Activated CD8-positive, alpha-beta T cell treated with anti-CD3 and anti-CD28 coated beads for 36 hours (primary cell): Measurements from ENCODE around the gene NTSR1. TPM values are rescaled to one million over a fixed set of nuclear protein-coding genes. Genes with fewer than 3 reads are reported as not detected.

Source experiments
- ATAC-seq: fragments of 200-7000 bp; cut with Tn5 transposase; one replicate; pipeline ENCODE4 v1.10.0; 2021; ENCODE audit warnings: mild to moderate bottlenecking, moderate library complexity
- CTCF ChIA-PET: fragments of 350-600 bp; sonication (Branson Sonifier 250); formaldehyde crosslinking; loops from one replicate; lab custom pipeline; 2021; ENCODE audit warnings: antibody characterized with exemption; lab: Charles Lee
- POLR2A ChIA-PET: fragments of 350-600 bp; sonication (Branson Sonifier 250); formaldehyde crosslinking; loops from one replicate; lab custom pipeline; 2021; ENCODE audit warnings: antibody characterized with exemption; lab: Charles Lee
- DNase-seq: peaks from one replicate; pipeline ENCODE4 v3.0.0-alpha.2; 2020
- H3K27ac Mint-ChIP-seq: one replicate; pipeline ENCODE4 v1.8.0; 2021; ENCODE audit warnings: mild to moderate bottlenecking, mixed read lengths
- H3K27me3 Mint-ChIP-seq: one replicate; pipeline ENCODE4 v1.8.0; 2021; ENCODE audit warnings: mixed read lengths
- H3K36me3 Mint-ChIP-seq: one replicate; pipeline ENCODE4 v1.8.0; 2021; ENCODE audit warnings: low read depth, mixed read lengths
- H3K4me1 Mint-ChIP-seq: one replicate; pipeline ENCODE4 v1.8.0; 2021; ENCODE audit warnings: low read depth, mixed read lengths
- H3K4me3 Mint-ChIP-seq: one replicate; pipeline ENCODE4 v1.8.0; 2021; ENCODE audit warnings: mild to moderate bottlenecking, moderate library complexity, mixed read lengths
- H3K9me3 Mint-ChIP-seq: one replicate; pipeline ENCODE4 v1.8.0; 2021; ENCODE audit warnings: mixed read lengths
- intact Hi-C: fragments of 100-400 bp; cut with micrococcal nuclease; formaldehyde crosslinking; loops from one replicate; pipeline ENCODE4 v1.10.0; 2022
- total RNA-seq, 2 experiments: library from RNA; stranded (reverse); gene quantifications; one replicate each; pipeline ENCODE4 v1.2.3, GENCODE V29; 2021
- TF ChIP-seq, protein P1 (sequence below): fragments of 200-600 bp; IDR thresholded peaks from one replicate; pipeline ENCODE4 v1.8.0; 2022; ENCODE audit warnings: antibody characterized with exemption, mild to moderate bottlenecking

Gene NTSR1
- total RNA-seq, 2 experiments from 2014 or later: not detected

GRCh38 chr20:62693524-62693922 lies 15.1 kb upstream of the NTSR1 start:
- H3K27ac Mint-ChIP-seq: no peak overlapping the region
- peaks cover 2% of the 10 kb centered on the region for H3K27me3 Mint-ChIP-seq
- intact Hi-C loops: no loop called here
- ChIA-PET CTCF (interaction anchor here (1.8 kb wide), 2 partner anchors 98 to 115 kb away, joined by 4 to 8 read pairs; no protein-coding TSS in a partner anchor), POLR2A (no interaction called here)
- H3K4me1 Mint-ChIP-seq: peaks cover 5% of the 10 kb centered on the region
- ATAC-seq: no peak
- DNase-seq: no peak
- no peak overlapping the region for H3K4me3 Mint-ChIP-seq
- no peaks in the 10 kb centered on the region for H3K36me3 Mint-ChIP-seq
- H3K9me3 Mint-ChIP-seq: no peaks in the 10 kb centered on the region
- TF ChIP-seq, protein P1, sequence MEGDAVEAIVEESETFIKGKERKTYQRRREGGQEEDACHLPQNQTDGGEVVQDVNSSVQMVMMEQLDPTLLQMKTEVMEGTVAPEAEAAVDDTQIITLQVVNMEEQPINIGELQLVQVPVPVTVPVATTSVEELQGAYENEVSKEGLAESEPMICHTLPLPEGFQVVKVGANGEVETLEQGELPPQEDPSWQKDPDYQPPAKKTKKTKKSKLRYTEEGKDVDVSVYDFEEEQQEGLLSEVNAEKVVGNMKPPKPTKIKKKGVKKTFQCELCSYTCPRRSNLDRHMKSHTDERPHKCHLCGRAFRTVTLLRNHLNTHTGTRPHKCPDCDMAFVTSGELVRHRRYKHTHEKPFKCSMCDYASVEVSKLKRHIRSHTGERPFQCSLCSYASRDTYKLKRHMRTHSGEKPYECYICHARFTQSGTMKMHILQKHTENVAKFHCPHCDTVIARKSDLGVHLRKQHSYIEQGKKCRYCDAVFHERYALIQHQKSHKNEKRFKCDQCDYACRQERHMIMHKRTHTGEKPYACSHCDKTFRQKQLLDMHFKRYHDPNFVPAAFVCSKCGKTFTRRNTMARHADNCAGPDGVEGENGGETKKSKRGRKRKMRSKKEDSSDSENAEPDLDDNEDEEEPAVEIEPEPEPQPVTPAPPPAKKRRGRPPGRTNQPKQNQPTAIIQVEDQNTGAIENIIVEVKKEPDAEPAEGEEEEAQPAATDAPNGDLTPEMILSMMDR: no peak

GRCh38 chr20:62694106-62694505 lies 14.5 kb upstream of the NTSR1 start:
- peaks cover 5% of the 10 kb centered on the region for H3K4me1 Mint-ChIP-seq
- TF ChIP-seq, protein P1: no peak
- no peak overlapping the region for H3K27ac Mint-ChIP-seq
- POLR2A ChIA-PET: interaction anchor here (0.8 to 1.1 kb wide), 3 partner anchors 14 to 60 kb away, joined by 3 read pairs; no protein-coding TSS in a partner anchor
- H3K9me3 Mint-ChIP-seq: no peaks in the 10 kb centered on the region
- ATAC-seq: no peak
- H3K36me3 Mint-ChIP-seq: no peaks in the 10 kb centered on the region
- CTCF ChIA-PET: interaction anchor here (1.8 kb wide), 2 partner anchors 97 to 114 kb away, joined by 4 to 8 read pairs; no protein-coding TSS in a partner anchor
- H3K27me3 Mint-ChIP-seq: peaks cover 2% of the 10 kb centered on the region
- no peak overlapping the region for H3K4me3 Mint-ChIP-seq
- no peak for DNase-seq
- intact Hi-C loops: no loop called here

- Mint-ChIP-seq H3K27ac (no peak overlapping the region), H3K36me3 (no peaks in the 10 kb centered on the region), H3K27me3 (peaks cover 2% of the 10 kb centered on the region), H3K9me3 (no peaks in the 10 kb centered on the region), H3K4me1 (peaks cover 5% of the 10 kb centered on the region), H3K4me3 (no peak overlapping the region)
- intact Hi-C loops: no loop called here
- DNase-seq (no peak), ATAC-seq (no peak)
- CTCF ChIA-PET: interaction anchor here (1.8 kb wide), 2 partner anchors 97 to 114 kb away, joined by 4 to 8 read pairs; no protein-coding TSS in a partner anchor
- POLR2A ChIA-PET: interaction anchor here (0.6 to 1.1 kb wide), 4 partner anchors 15 to 59 kb away, joined by 3 read pairs; no protein-coding TSS in a partner anchor
- TF ChIP-seq, protein P1: no peak
Measured at GRCh38 chr20:62694868-62695267, 13.8 kb upstream of the NTSR1 start.

DNA sequence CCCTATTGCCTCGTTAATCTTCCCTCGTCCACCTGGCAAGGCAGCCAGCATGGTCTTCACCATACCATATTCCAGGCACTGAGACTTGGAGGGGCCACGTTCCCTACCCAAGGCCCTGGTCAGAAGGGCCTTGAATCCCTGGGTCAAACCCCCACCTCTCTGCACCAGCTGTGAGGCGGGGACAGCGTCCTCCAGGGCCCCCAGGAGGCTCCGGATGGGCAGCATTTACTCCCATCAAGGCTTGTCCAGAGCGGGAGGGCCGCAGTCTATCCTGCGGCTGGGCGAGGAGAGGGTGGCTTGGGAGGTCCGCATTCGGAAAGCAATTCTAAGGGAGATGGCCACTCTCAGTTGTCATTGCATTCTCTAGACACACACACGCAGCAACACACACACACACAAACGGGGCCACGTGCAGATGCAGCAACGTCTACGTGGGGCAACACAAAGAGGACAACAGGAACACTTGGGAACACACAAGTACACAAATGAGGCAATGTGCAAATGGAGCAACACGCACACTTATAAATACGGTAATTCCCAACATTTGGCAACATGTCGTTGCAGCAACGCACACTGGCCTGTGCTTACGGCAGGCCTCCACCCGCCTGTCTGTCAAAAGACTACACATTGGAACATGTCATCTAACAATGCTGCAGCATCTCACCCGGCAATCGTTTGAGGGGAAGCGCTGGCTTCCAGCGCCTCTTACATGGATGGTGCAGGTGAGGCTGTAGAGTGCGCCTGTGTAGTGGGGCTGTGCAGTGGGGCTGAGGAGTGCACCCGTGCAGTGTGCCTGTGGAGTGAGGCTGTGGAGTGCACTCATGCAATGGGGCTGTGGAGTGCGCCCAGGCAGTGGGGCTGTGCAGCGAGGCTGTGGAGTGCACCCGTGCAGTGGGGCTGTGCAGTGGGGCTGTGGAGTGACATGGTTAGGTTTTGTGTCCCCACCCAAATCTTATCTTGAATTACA lies 12.9 kb upstream of the NTSR1 start:
- ChIA-PET CTCF (no interaction called here), POLR2A (interaction anchor here (0.6 to 1.1 kb wide), 2 partner anchors 44 to 53 kb away, joined by 3 read pairs; no protein-coding TSS in a partner anchor)
- Mint-ChIP-seq H3K36me3 (no peaks in the 10 kb centered on the region), H3K27ac (no peak overlapping the region), H3K4me1 (peaks cover 5% of the 10 kb centered on the region), H3K9me3 (no peaks in the 10 kb centered on the region), H3K4me3 (no peak overlapping the region), H3K27me3 (peaks cover 2% of the 10 kb centered on the region)
- DNase-seq (no peak), ATAC-seq (no peak)
- intact Hi-C loops: no loop called here
- TF ChIP-seq, protein P1: no peak
